HG02678 (cell line): ENCODE results near the gene RAB1B.

Experiments used
- ATAC-seq: cut with Tn5 transposase; IDR thresholded peaks from one replicate; pipeline ENCODE4 v1.9.1; 2021; ENCODE audit warnings: mild to moderate bottlenecking, moderate library complexity; ENCODE audit not compliant: unreplicated experiment

The RAB1B gene

DNA sequence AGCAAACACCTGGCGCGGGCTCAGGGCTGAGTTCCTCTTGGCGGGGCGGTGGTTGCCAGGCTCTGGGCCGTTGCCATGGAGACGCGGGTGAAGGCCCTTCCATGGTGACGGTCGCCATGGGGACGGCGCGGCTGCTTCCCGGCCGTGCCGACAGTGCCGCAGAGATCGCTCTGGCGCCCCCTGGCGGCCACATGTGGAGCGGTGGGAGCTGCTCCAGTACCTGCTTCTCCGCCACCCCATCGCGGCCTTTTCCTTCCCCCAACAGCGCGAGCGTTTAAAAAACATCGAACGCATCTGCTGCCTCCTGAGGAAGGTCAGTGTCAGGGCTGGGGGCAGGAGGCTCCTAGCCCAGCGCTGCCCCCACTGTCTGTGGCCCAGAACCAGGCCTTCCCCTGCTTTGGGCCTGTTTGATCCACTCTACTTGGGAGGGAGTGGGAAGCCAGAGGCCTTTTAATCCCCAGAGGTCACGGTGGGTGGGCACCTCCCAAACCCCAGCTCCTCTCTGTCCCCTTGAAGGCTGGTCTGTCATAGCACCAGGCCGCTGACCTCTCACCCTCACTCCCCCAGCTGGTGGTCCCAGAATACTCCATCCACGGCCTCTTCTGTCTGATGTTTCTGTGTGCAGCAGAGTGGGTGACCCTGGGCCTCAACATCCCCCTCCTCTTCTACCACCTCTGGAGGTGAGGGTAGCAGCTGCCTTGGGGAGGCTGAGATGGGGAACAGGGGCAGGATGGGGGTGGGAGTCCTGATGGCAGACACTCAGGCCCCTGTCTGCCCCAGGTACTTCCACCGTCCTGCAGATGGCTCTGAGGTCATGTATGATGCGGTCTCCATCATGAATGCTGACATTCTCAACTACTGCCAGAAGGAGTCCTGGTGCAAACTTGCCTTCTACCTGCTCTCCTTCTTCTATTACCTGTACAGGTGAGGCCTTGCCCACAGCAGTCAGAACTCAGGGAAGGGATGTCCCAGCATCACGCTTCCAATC is 14.3 kb downstream of the RAB1B start:
- ATAC-seq = peak; percentile 79

DNA sequence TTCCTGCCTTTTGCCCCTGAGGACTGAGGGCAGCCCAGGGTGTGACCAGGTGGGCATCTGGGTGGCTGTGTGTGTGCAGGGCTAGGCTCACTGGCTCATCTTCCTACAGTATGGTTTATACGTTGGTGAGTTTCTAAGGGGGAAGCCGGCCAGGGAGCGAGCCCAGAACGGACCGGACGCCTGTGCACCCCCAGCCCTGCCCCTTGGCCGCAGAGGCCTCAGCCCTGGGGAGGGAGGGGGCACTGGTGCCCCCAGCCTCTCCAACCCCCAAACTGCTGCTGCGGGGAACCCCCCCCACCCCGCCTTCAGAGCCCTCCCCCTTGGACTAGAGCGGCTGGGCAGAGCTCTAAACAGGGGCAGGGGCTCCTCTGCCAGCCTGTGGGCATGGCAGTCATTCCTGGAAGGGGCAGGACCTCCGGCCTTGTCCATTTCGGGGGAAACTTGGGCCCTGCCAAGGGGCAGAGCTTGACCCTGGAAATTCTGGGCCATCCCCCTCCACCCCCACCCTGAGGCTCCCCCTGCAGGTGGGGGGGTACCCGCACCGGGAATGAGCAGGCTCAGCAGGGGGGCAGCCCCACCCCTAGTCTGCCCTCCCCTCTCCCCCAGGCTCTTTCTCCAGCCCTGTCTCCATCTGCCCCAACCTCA is 15.1 kb downstream of the RAB1B start:
- no peak for ATAC-seq

GRCh38 chr11:66284526-66285078 is 16.2 kb downstream of the RAB1B start:
- no peak for ATAC-seq

GRCh38 chr11:66285250-66285947 is 17.0 kb downstream of the RAB1B start:
- ATAC-seq = no peak

- no peak for ATAC-seq
Observed at GRCh38 chr11:66286699-66287098, 18.3 kb downstream of the RAB1B start.

GRCh38 chr11:66287211-66287888 is 18.9 kb downstream of the RAB1B start:
- ATAC-seq = no peak

- no peak for ATAC-seq
Observed at GRCh38 chr11:66287889-66288670, 19.6 kb downstream of the RAB1B start.

DNA sequence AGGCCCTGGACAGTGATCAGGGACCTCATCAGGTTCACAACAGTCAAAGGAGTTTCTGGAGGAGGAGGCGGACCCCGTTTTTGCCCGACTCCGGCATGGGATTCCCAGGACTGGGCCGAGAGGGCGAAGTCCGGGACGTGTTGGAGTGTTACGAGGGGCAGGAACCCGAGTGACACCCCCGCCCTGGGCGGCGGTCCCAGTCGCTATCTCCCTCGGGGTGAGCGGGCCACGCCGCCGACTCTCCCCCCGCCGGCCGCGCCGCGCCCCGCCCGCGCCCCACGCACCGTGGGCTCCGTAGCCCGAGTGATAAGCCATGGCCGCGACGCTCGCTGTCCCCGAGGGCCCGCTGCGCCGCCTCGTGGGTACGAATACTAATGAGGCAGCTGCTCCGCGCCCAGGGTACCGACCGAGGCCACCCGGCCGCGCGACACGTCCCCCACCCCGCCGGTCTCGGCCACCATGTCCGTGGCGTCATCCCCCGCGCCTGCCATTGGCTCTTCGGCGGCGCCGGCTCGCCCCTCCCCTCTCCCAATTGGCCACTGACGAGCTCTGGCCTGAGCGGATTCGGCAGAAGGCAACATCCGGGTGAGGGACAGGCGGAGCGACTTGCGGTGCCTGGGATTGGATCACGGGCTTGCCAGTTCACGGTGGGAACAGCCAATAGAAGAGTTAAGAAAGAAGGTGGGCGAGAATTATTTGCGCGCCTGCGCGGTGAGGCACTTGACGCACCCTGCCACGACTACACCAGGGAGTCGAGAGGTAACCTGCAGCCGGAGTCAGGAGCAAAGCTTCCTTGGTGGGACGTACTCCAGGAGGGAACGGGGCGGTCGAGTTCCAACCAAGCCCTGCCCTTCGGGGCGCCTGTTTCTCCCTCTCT is 20.5 kb downstream of the RAB1B start, which contains the start of gene YIF1A:
Gene YIF1A, minus strand, starts transcription at position 473 of the 877 bp plus-strand sequence. Its CDS starts 158 bp downstream, at position 315.
- ATAC-seq = peak; percentile 93

GRCh38 chr11:66289548-66290329 is 21.3 kb downstream of the RAB1B start:
- peak; percentile 34 for ATAC-seq

DNA sequence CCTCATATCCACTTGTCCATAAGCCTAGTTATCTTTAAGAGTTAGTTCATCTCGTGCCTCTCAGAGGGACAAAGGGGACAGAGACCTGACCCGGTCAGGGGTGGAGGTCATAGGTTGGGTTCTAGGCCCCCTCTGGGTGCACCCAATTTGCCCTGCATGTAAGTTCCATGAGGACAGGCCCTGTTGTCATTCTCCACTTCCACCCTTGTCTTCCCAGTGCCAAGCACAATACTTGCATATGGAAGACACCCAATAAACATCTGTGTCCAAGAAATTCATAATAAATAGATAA is 21.8 kb downstream of the RAB1B start:
- ATAC-seq = no peak

DNA sequence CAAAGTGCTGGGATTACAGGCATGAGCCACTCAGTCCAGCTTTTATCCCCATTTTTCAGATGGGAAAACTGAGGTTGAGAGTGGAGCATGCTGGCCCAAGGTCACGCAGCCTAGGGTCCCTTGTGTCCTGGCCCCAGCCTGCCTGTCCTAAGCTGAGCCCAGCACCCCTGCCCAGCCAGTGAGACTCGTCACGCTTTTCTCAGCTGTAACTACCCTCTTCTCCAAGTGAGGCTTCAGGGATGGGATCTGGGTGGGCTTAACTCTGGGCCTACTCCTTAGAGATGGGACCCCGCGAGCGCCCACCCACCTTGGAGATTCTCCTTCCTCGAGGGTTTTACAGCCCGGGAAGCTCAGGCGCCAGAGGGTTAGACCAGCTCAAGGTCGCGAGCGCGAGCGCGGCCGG is 22.9 kb downstream of the RAB1B start:
- ATAC-seq = no peak

- ATAC-seq = no peak
Observed at GRCh38 chr11:66291706-66292542, 23.5 kb downstream of the RAB1B start, which contains the start of gene TMEM151A. TMEM151A (plus strand) TSS chr11:66291894; CDS start chr11:66292014, 120 bp downstream.

DNA sequence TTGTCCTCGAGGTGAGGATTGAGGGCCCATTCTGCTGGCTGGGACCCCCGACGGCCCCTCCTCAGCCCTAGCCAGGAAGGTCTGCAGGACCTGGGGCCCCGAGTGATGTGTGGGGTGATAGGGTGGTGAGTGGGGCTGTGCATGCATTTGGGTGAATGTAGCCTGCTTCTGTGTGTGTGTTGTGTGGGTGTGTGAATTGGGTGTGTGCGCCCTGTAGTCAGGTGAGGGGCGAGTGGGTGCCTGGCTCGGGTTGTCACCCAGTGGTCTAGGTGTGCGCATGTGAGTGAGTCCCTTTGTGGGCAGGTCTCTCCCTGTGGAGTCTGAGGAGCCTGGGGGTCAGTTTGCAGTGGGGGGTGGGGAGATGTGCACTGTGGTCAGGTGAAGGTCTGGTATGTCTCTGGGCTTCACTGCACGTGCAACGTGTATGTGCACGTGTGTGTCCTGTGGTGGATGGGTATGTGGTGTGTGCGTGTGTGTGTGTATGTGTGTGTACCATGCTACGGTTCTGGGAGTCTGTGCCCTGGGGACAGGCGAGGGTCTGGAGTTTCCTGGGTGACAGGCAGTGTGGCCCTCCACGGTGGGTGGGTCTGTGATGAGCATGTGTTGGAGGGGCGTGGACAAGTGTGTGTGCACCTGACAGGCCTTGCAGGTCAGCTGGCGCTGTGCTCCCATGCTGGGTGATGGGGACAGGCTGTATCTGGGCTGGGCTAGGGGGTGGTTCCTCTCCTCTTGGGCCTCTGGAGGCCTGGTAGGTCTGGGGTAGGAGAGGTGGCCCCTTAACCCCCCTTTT is 24.3 kb downstream of the RAB1B start:
- no peak for ATAC-seq

- no peak for ATAC-seq
Observed at GRCh38 chr11:66293352-66293751, 24.9 kb downstream of the RAB1B start.

DNA sequence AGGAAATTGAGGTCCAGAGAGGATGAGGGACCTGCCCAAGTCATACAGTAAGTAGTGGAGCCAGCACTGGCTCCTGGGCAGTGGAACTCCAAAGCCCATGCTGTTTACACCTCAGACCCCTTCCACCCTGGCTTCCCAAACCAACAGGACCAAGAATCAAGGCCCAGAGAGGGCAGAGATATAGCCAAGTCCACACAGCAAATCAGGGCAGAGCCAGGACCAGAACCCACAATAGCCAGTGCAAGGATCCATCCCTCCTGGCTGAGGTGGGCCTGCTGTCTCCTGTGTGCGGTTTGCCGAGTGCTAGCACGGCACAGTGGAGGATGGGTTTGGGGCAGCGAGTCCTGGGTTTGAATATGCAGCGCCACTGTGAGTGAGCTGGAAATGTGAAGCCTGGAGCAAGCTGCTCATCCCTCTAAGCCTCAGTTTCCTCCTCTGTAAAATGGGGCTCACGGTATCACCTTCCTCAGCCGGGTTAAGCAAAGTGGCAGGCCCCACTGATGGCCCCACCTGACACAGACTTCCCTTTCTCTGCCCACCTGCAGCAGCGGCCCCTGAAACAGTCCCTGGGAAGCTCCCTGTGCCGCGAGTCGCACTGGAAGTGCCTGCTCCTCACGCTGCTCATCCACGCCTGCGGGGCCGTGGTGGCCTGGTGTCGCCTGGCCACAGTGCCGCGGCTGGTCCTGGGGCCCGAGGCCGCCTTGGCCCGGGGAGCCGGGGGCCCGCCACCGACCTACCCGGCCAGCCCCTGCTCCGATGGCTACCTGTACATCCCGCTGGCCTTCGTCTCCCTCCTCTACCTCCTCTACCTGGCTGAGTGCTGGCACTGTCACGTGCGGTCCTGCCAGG is 25.6 kb downstream of the RAB1B start:
- no peak for ATAC-seq
